ENCODE results near the gene PAMR1. TPM values are rescaled to one million over a fixed set of nuclear protein-coding genes. Genes with fewer than 3 reads are reported as not detected.

Gene PAMR1
- total RNA-seq, 1 donor from 2014 or later, result 5.3 TPM

DNA sequence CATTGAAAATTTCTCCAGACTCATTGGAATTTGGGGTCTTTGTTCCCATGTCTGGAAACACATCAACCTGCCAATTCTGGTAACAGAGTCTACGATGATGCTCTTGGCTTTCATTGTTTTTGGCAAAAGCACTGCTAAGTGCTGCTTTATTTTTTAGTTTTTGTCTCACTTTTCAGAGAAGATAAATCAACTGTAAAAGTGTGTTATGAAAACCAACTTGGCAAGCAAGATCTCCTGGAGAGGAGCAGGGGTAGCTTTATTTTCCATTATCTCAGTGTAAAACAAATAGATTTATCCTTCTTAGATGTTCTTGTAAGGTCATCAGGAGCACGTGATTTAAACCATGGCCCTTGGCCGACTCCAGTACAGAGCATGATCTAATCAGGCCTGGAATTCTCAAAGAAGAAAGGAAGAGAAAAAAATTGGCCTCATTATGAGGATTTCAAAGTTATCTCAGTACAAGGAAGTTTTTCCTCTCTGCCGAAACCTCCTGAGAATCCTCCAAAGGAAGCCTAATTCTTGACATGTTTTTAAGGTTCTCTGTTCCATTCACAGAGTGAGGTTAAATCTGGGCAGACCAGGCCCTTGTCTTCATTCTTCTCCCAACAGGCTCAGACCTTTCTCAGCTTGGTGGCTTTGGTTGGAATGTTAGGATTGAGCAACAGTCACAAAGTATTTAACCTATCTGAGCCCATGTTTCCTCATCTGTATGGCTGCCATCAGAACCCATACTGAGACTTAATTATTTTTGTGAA, 16.4 kb upstream of the PAMR1 start:
- no peak for FAIRE-seq
- Histone ChIP-seq H3K4me3 (ENCODE audit: low read depth, low read length) (no peak overlapping the region), H3K27me3 (ENCODE audit: control insufficient read depth, insufficient read depth, low read length) (no peaks in the 10 kb centered on the region), H3K36me3 (ENCODE audit: control insufficient read depth, insufficient read depth, low read length) (no peaks in the 10 kb centered on the region)
- peak; percentile 38 for DNase-seq (ENCODE audit: low read depth)
- TF ChIP-seq CTCF (IDR thresholded peaks at IDR 0.05; ENCODE audit: insufficient read depth, low read length, severe bottlenecking), result no peak

GRCh38 chr11:35540526-35540925, 15.1 kb upstream of the PAMR1 start:
- no peaks in the 10 kb centered on the region for H3K36me3 ChIP-seq (ENCODE audit: control insufficient read depth, insufficient read depth, low read length)
- FAIRE-seq, result no peak
- TF ChIP-seq CTCF (IDR thresholded peaks at IDR 0.05; ENCODE audit: insufficient read depth, low read length, severe bottlenecking), result no peak
- no peak overlapping the region for H3K4me3 ChIP-seq (ENCODE audit: low read depth, low read length)
- H3K27me3 ChIP-seq (ENCODE audit: control insufficient read depth, insufficient read depth, low read length), result no peaks in the 10 kb centered on the region
- DNase-seq (ENCODE audit: low read depth), result no peak

GRCh38 chr11:35539781-35540281, 14.4 kb upstream of the PAMR1 start:
- Histone ChIP-seq H3K27me3 (ENCODE audit: control insufficient read depth, insufficient read depth, low read length) (no peaks in the 10 kb centered on the region), H3K4me3 (ENCODE audit: low read depth, low read length) (no peak overlapping the region), H3K36me3 (ENCODE audit: control insufficient read depth, insufficient read depth, low read length) (no peaks in the 10 kb centered on the region)
- peak; percentile 93 for FAIRE-seq
- DNase-seq (ENCODE audit: low read depth), result peak; percentile 77
- no peak for TF ChIP-seq CTCF (IDR thresholded peaks at IDR 0.05; ENCODE audit: insufficient read depth, low read length, severe bottlenecking)

- no peak for TF ChIP-seq CTCF (IDR thresholded peaks at IDR 0.05; ENCODE audit: insufficient read depth, low read length, severe bottlenecking)
- DNase-seq (ENCODE audit: low read depth), result no peak
Observed at GRCh38 chr11:35539256-35539655, 13.8 kb upstream of the PAMR1 start.

GRCh38 chr11:35536470-35536869, 11.1 kb upstream of the PAMR1 start:
- Histone ChIP-seq H3K27me3 (ENCODE audit: control insufficient read depth, insufficient read depth, low read length) (no peaks in the 10 kb centered on the region), H3K4me3 (ENCODE audit: low read depth, low read length) (no peak overlapping the region), H3K36me3 (ENCODE audit: control insufficient read depth, insufficient read depth, low read length) (no peaks in the 10 kb centered on the region)
- DNase-seq (ENCODE audit: low read depth) (no peak), FAIRE-seq (peak; percentile 7)
- TF ChIP-seq CTCF (IDR thresholded peaks at IDR 0.05; ENCODE audit: insufficient read depth, low read length, severe bottlenecking), result no peak

More at GRCh38 chr11:35539256-35539655, 13.8 kb upstream of the PAMR1 start:
- no peaks in the 10 kb centered on the region for H3K36me3 ChIP-seq (ENCODE audit: control insufficient read depth, insufficient read depth, low read length)
- FAIRE-seq, result no peak
- no peaks in the 10 kb centered on the region for H3K27me3 ChIP-seq (ENCODE audit: control insufficient read depth, insufficient read depth, low read length)
- H3K4me3 ChIP-seq (ENCODE audit: low read depth, low read length), result no peak overlapping the region

All from bronchial epithelial cell (primary cell).